HG03196 (cell line): ENCODE data around the gene MFAP3L.
"Not testable (repeated sequence)": the region's sequence is repeated elsewhere in the genome, so short reads cannot be mapped to it uniquely, and the experiment has no call there.

Source experiments
- ATAC-seq: cut with Tn5 transposase; IDR thresholded peaks from one replicate; pipeline ENCODE4 v1.9.1; 2021; ENCODE audit not compliant: unreplicated experiment

The MFAP3L gene

GRCh38 chr4:170026253-170027021, at the start of gene MFAP3L:
Gene MFAP3L, minus strand, starts transcription at chr4:170026395. Its CDS starts 20,518 bp downstream, at chr4:170005877.
- ATAC-seq, result peak; percentile 83

DNA sequence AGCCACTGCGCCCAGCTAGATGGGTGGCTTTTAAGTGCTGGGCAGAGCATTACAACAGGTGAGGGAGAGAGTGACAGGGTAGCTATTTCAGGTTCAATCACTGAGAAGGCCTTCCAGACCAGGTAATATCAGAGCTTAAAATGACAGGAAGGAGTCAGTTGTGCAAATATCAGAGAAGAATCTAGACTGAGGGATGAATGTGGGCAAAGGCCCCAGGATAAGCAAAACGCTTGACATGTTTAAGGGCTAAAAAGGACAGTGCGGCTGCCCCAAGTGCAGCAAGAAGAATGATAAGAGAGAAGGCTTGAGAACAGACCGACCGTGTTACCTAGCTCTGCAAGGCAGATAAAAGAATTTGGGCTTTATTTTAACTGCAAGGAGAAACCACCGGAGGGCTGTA, 45.0 kb upstream of the MFAP3L start:
- ATAC-seq, result no peak

DNA sequence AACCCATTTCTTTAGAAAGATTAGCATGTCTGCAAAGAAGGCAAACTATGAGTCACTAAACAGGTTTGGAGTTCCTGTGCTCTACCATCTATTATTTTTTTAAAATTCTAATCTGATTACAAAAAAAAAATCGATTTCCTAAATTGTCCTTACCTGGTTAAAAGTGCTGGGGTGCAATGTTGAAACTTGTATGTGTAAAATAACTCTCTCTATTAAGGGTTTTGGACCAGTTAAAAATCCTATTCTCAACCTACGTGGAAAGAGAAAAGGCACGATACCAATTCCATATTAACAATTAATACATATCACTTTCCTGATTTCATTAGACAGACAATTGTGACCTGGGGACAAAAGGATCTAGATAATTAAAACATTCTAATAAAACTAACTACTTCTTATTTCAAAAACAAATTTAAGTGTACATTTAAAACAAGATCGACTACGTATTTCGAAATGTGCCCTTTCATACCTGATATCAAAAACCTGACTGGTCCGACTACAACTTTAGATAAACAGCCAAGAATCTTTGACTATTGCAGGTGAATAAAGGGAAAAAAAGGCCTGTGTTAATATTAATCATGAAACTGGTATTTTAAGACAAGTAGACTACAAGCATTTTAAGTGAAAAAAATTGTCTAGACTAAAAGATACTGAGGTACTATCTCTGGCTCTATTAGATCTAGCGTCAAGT, 42.4 kb upstream of the MFAP3L start:
- no peak for ATAC-seq

DNA sequence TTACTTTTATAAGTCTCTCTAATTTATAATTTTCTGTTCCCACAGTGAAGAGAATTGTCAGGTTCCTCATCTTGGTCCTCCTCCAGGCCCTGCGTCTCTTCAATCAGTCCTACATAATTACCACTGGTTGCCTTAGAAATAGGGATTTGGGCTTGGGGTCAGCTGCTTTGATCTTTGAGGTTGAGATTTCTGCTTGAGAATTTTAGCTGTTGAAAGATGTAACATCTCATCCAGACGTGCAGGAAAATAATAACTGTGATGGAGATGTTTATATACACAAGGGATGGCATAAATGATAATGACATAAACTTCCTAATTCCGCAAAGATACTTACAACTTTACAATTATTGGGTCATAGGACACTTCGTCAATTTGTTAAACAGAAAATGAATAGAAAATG, 33.2 kb upstream of the MFAP3L start:
- no peak for ATAC-seq

DNA sequence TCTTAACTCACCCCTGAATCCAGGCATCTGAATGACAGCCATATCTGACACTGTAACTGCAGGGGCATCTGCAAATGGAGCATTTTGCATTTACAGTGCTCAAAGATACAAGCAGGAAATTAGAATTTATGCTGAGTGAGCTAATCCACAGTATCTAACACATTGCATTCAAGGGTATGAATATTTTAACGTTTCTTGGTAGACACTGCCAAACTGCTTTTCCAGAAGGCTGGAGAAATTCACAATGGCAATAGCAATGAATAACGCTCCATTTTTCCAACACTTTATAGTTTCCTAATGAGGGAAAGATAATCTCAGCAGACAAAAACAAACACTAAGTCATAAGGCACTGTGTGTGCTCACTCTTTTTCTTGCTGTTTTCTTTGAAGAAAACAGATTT, 32.6 kb upstream of the MFAP3L start:
- ATAC-seq, result no peak

DNA sequence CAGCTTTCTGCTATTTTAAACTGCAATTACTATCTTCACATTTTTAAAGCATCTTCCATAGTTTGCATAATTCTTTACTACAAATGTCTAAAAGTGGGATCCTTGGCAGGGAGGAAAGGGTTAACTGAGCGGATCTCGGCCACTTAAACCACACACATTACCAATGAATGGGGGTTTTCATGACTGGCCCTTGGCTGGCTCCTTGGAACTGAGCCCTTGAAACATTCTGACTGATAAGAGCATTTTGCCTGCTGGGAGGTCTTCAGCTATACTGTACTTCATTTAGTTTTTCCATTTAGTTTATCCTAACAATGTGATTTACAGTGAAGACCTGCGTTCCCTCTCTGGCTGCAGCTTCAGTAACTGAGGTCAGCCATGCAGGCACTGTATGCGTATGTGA, 31.7 kb upstream of the MFAP3L start:
- no peak for ATAC-seq

- ATAC-seq, result no peak
These were observed 26.7 kb upstream of the MFAP3L start for GRCh38 chr4:170052919-170053318.

DNA sequence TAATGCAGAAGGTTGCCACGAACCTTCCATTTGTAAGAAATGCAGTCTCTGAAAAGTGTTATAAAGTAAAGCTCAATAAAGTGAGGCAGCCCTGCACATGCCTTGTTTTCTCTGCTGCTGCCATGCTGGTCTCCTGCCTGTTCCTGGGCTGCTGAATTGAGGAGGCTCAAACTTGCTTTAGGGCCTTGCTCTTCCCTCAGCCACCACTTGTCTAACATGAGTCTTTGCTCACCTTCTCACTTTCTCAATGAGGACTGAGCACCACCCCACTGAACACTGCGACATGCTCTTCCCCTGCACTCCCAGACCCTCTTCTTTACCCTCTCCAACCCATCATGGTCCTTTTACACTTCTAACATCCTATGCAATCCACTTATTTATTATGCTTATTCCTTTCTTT, 25.2 kb upstream of the MFAP3L start:
- ATAC-seq, result no peak

DNA sequence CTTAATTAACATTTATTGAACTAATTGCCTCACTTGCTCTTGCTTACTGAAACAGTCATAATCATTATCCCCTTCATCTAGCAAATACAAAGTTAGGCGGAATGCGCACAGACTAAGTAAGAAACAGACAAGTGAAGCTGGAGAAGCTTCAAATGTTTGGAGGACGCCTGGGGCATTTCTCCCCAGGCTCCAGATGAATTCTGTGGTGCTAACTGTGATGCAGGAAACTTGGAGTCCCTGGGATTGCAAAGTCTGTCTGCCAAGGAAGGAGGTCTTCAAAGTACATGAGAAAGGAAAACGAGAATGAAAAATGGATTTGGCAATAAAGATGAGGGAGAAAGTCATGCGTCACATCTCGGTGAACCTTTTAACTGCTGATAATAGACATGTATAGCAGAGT, 23.6 kb upstream of the MFAP3L start:
- no peak for ATAC-seq

- ATAC-seq, result no peak
These were observed 21.7 kb upstream of the MFAP3L start for GRCh38 chr4:170047771-170048354.

- ATAC-seq, result not testable (repeated sequence)
These were observed 20.0 kb upstream of the MFAP3L start for GRCh38 chr4:170046156-170046555.

- ATAC-seq, result no peak
These were observed 14.0 kb upstream of the MFAP3L start for GRCh38 chr4:170040031-170040680.

GRCh38 chr4:170038769-170039168, 12.6 kb upstream of the MFAP3L start:
- no peak for ATAC-seq

DNA sequence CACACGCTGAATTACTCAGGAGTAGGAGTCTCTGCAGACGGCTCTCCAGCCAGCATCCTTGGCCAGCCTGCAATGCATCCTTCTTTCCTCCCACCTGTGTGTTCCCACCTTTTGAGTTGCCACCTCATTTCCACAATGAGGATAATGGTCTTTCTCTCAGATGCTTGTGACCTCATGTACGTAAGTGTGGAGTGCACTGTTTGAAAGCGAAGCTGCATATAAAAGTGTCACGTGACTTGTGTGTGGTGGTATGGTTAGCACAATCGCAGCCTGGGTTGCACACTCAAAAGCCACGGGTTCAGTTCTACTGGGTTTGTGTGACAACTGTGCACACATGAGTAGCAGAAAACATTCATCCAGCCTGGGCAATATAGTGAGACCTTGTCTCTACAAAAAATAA, 12.0 kb upstream of the MFAP3L start:
- ATAC-seq, result no peak

GRCh38 chr4:170037481-170037880, 11.3 kb upstream of the MFAP3L start:
- no peak for ATAC-seq

DNA sequence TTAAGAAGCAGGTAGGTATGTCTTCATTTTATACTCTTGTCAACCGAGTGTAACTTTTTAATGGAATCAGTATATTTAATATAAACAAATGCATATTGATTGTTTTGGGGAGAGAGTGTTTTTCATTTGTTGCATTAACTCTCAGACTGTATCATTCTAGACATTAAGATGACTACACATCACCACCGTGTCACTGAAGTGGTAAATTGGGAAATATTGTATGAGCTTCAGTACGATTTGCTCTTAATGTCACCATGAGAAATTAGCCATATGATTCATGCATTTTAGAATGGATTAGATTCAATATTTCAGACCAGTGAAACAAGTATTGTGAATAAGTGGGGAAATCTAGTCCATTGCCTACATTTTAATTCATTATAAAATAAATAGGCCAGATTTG, 9.7 kb upstream of the MFAP3L start:
- ATAC-seq, result no peak

DNA sequence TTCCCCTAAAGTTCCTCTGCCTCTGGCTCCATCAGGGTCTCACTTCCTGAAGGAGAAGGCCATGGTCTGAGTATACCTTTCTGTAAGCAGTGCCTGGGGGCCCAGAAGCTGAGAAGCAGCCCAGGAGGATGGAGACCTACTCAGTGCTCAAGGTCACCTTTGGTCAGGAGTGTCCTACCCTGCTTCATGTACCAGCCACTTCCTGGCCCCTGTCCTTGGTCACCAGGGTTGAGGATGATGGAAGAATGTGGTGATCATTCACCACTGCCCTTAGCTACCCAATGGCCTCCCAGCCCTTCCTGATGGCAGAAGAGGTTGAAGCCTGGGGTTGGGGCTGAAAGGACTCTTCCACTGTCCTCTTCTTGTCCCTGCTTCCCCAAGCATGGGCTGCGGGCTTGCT, 9.0 kb upstream of the MFAP3L start:
- ATAC-seq, result no peak

DNA sequence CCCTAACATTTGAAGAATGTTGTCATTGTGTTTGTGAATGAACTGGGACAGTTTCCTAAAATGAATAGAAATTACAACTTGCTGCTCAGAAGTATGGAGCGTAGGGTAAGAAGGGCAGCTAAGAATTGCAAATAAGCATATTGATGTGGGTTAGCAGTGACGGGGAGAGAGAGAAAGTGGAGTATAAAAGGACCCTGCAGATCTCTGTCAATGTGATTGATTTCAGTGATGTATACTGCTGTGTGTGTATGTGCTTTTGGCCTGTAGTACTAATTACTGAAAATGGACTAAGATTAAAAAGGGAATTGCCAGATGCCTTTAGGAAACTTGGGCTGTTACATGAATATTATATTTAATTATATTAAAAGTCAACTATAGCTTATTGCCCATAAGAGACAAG, 7.8 kb upstream of the MFAP3L start:
- no peak for ATAC-seq

- no peak for ATAC-seq
These were observed 3.9 kb upstream of the MFAP3L start for GRCh38 chr4:170030121-170030520.

DNA sequence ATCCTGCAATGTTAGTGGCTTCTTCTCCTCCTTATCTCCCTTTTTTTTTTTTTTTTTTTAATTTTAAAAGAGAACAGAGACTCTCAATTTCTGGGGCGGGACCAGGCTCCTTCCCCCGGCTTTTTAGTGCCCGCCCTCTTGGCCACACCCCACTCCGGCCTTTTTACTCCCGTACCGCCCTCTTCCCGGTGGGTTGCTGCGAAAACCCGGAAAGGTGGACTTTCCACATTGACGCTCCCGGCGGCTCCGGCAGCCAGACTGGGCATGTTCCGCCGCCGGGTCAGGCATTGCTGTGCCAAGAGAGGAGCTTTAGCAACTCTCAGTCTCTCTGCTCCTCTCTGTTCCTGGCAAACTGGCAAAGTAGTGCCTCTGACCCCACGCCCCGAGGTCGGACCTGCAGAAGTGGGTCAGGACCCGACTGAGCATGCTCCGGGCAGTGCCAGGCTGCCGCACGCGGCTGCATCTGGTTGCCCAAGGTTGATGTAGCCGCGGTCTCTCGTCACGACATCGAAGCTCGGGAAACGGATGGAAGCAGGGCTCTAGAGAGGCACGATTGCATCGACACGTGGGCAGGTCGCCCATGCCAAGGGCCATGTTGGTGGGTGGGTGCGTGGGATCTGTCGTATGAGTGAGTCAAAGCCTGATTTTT, 1.1 kb upstream of the MFAP3L start:
- peak; percentile 74 for ATAC-seq

- ATAC-seq, result no peak
These were observed 507 bp downstream of the MFAP3L start for GRCh38 chr4:170025523-170026252.
